HG02870 (cell line): ENCODE data around the gene KIF13A.
"Not testable (repeated sequence)": the region's sequence is repeated elsewhere in the genome, so short reads cannot be mapped to it uniquely, and the experiment has no call there.

Source experiments
- ATAC-seq: cut with Tn5 transposase; IDR thresholded peaks from one replicate; pipeline ENCODE4 v1.9.1; 2021; ENCODE audit warnings: mild to moderate bottlenecking, moderate library complexity; ENCODE audit not compliant: unreplicated experiment

KIF13A gene

GRCh38 chr6:17905611-17906592 lies 81.5 kb downstream of the KIF13A start:
- no peak for ATAC-seq

GRCh38 chr6:17904491-17905120 lies 82.8 kb downstream of the KIF13A start:
- no peak for ATAC-seq

DNA sequence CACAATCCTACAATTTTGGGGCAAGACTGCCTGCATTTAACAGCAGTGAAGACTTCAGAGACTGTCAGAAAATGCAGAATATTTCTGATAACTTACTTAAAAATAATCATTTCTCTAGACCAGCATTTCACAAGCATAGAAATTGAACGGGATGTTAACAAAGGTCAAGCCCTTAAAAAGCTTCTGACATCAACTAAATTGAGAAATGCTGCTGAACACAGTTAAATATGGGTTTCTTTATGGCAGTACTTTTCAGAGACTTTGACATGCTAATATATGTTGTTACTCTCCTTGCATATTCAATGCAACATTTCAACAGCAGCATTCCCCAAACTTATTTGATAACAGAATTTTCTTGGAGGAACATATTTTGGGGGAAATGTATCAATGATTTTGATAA lies 84.5 kb downstream of the KIF13A start:
- no peak for ATAC-seq

DNA sequence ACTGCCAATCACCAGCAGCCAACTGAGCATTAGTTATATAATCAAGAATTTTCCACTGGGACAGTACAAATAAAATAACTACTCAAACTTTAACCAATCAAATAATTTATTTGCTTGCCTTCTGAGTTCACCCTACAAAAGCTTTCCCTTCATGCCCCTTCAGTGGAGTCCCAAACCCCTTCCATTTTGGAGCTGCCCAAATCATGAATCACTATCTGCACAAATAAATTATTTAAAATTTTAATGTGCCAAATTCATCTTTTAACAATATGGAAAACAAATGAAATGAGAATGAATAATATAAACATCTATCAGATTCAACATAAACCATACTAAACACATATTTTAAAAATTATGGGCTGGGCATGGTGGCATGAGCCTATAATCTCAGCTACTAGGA lies 85.9 kb downstream of the KIF13A start:
- no peak for ATAC-seq

GRCh38 chr6:17900011-17900410 lies 87.4 kb downstream of the KIF13A start:
- no peak for ATAC-seq

DNA sequence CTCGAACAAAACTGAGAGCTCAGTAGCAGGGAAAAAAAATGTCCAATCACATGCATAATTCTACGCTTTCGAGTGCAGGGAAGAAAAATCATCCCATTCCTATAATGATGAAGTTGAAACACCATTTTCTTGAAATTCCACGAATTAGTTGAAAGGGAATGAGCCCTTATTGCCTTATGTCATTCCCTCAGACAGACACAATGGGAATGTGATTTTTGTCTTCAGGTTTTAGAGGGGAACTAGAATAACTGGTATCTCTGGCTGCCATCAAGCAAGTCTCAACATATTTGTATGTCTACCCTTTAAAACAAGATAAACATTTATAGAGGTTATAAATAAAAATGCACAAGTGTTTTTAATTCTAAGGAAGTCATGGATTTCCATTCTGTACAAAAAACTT lies 87.9 kb downstream of the KIF13A start:
- no peak for ATAC-seq

GRCh38 chr6:17897681-17898080 lies 89.8 kb downstream of the KIF13A start:
- no peak for ATAC-seq

DNA sequence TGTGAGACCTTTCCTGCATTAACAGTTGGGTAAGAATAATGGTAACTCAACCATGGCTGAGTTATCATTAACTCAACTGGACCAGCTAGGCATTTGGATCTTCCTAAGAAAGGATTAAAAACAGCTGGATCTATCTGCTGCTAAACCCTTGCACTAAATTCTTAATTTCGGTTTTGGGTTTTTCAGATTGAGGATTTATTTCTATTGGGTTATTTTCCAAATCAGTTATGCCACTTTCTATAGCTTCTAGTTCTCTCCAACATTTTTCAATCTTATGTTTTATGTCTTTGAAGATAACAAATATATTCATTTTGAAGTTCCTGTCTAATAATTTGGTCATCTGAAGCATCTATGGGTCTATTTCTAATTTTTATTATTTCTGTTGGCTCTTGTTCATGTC lies 92.5 kb downstream of the KIF13A start:
- ATAC-seq, result no peak

- no peak for ATAC-seq
Measured at GRCh38 chr6:17894191-17894590, 93.2 kb downstream of the KIF13A start.

- ATAC-seq, result no peak
Measured at GRCh38 chr6:17892097-17892686, 95.2 kb downstream of the KIF13A start.

DNA sequence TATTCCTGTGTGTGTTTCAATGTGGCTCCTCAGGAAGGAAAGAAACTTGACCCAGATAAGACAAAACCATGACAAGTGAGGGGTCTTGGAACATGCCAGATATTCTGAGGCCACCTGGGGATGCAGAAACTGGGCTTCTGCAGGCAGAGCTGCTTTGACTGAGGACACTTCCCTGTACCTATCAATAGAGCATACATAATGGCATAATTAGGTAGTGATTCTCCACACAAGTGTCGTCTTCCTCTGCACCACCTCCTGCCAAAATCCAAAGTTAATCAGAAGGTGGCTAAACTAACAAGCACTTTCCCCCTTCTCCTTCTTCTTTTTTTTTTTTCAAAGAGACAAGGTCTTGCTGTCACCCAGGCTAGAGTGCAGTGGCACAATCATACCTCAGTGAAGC lies 97.1 kb downstream of the KIF13A start:
- no peak for ATAC-seq

- ATAC-seq, result not testable (repeated sequence)
Measured at GRCh38 chr6:17889777-17890176, 97.7 kb downstream of the KIF13A start.

GRCh38 chr6:17886891-17887290 lies 100.5 kb downstream of the KIF13A start:
- no peak for ATAC-seq

- ATAC-seq, result no peak
Measured at GRCh38 chr6:17885889-17886576, 101.4 kb downstream of the KIF13A start.

DNA sequence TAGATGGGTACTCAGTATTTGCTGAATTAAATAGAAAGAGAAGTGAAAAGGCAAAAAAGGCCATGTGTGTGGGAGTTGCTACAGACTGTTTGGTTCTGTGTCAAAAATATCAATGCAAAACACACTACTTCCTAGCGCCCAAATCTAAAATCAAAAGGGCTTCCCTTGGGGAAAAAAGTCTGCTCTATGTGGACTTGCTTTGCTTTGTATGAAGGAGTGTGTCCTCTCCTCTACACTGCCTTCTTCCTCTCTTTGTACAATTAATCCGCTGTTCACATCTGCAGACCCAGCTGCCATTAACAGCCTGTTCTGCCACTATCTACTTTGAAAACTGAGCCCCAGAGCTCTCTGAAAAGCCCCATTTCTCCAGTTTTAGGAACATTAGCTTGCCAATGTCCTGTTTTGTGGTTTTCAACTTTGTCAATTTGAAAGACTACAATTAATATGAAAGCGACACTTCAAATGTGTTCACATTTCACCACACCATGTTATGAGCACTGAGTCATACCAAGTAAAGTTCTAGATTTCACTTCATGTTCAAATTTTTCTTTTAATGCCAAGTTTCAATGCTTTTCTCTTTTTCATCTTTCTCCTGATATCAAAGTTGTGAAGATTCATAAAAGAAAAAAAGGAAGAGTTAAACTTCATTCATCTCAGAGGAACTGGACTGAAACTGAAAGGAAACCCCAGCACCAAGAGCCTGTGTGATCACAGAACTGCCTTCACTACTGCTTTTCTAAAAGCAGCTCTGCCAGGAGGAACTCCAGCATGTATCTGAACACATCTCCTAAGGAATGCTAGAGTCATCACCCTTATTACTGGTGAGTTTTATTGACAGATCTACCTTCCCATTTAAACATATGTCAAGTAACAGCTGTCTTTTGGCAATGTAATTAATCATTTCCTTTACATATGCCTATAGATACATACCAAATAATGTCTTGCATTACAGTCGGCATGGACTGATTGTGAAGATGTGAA lies 102.6 kb downstream of the KIF13A start:
- peak; percentile 87 for ATAC-seq

DNA sequence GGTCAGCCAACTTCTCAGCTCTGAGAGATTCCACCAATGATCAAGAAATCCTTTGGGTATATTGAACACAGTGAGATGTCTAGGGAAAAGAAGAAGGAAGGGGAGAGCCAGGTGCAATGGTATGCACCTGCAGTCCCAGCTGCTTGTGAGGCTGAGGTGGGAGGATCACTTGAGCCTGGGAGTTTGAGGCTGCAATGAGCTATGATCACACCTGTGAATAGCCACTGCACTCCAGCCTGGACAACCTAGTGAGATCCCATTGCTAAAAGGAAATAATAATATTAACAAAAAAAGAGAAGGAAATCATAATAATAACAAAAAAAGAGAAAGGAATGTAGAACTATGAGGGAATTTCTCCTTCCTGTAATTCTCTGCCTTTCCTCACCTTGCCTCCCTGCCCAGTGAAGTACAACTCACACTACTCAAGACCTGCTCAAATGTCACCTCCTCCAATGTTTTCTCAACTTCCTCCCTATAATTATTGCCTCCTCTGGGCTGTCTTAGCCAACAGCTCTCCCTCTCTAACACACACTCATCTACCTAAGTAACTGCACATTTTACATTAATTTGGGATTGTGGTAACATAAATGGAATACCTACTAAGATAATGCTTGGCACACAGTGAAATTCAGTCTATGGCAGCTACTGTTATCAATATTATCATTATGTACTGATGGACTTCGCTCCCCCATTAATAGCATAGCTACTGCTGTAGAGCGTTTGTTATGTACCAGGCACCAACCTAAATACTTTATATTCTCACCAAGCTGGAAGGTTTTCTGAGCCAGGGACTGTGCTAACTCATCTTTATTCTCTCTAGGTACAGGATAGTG lies 103.6 kb downstream of the KIF13A start:
- ATAC-seq, result no peak

DNA sequence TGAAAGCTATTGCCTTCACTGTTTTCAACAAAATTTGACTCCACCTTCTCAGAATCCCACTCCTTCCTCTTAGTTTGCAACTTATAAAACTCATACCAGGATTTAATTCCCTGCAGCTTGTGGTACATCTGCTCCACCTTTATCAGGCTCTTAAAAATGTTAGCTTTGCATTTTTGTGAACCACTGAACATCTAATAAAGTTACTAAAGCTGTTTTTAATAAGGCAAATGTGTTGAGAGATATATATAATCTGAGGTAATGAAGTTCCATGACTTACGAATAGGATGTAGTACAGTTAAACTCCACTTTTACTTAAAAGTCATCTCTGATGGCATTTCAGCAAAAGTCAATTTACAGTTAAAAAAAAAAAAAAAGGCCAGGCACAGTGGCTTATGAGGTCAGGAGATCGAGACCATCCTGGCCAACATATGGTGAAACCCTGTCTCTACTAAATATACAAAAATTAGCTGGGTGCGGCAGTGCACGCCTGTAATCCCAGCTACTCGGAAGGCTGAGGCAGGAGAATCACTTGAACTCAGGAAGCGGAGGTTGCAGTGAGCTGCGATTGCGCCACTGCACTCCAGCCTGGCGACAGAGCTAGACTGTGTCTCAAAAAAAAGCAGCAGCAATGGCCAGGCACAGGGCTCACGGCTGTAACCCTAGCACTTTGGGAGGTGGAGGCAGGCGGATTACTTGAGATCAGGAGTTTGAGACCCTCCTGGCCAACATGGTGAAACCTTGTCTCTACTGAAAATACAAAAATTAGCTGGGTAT lies 106.2 kb downstream of the KIF13A start:
- ATAC-seq, result no peak

DNA sequence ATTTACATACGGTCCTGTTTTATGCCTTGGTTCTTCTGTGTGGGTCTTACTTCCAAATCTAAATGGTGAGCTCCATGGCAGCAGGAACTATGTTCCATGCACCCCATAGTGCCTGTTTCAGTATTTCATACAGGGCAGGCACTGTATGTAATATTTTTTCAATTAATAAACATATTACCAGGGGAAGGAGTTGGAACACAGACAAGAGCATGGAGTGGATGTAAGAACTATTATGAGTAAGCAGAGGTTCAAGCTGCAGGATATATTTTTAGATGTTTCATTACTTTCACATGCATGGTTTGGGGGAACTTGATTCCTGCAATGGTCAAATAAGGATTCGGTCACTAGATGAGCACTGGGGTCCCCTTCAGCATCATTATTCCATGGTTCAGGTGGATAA lies 108.3 kb downstream of the KIF13A start:
- ATAC-seq, result no peak
